Right lobe of liver (tissue), 4 donors: ENCODE results near the gene TIMM44.

Source experiments
- CTCF ChIP-seq, 4 donors: fragments of 200-600 bp in 3 of 4; fragments of 450-650 bp in 1 of 4; IDR thresholded peaks; one replicate each; pipeline versions ENCODE4 v1.5.1 to v1.8.0; 2016 to 2022; ENCODE audit warnings: antibody characterized with exemption in 4 of 4, mild to moderate bottlenecking in 2 of 4
- POLR2A ChIP-seq: fragments of 450-650 bp; IDR thresholded peaks from one replicate; pipeline ENCODE4 v1.6.1; 2017; ENCODE audit warnings: antibody characterized with exemption, mild to moderate bottlenecking
- donor health status: DM: no; HTN: no; CAD: no.
- donor health status: DM: no; HTN: no; CAD: no.
- donor health status: DM: no; HTN: yes; CAD: no.

GRCh38 chr19:7941895-7942596, 1.4 kb downstream of the TIMM44 start:
- no peak for TF ChIP-seq CTCF (IDR thresholded peaks at IDR 0.05)
- no peak for TF ChIP-seq POLR2A
